ENCODE results near the gene SND1.

Gene SND1

DNA sequence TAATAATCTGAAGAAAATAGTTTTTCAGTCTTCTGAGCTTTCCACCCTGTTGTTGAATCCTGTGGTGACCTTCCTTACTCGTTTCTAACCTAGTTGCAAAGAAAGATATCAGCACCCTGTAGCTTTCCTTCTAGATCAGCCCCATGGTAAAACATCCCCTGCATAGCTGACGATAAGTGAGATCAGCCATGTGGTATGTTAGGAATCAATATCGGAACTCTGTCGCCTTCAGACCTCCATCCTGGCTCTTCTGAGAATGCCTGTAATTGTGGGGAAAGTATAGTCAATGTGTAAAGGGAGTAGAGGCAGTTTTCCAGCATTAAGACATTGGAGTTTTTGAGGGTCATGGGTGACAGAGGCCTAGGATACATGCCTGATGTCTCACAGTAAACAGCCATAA lies 227.4 kb downstream of the SND1 start:
- TF ChIP-seq, protein P1, sequence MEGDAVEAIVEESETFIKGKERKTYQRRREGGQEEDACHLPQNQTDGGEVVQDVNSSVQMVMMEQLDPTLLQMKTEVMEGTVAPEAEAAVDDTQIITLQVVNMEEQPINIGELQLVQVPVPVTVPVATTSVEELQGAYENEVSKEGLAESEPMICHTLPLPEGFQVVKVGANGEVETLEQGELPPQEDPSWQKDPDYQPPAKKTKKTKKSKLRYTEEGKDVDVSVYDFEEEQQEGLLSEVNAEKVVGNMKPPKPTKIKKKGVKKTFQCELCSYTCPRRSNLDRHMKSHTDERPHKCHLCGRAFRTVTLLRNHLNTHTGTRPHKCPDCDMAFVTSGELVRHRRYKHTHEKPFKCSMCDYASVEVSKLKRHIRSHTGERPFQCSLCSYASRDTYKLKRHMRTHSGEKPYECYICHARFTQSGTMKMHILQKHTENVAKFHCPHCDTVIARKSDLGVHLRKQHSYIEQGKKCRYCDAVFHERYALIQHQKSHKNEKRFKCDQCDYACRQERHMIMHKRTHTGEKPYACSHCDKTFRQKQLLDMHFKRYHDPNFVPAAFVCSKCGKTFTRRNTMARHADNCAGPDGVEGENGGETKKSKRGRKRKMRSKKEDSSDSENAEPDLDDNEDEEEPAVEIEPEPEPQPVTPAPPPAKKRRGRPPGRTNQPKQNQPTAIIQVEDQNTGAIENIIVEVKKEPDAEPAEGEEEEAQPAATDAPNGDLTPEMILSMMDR (IDR thresholded peaks at IDR 0.05; ENCODE audit: extremely low read depth, missing control alignments): no peak
- no peak for DNase-seq (ENCODE audit: low spot score)

DNA sequence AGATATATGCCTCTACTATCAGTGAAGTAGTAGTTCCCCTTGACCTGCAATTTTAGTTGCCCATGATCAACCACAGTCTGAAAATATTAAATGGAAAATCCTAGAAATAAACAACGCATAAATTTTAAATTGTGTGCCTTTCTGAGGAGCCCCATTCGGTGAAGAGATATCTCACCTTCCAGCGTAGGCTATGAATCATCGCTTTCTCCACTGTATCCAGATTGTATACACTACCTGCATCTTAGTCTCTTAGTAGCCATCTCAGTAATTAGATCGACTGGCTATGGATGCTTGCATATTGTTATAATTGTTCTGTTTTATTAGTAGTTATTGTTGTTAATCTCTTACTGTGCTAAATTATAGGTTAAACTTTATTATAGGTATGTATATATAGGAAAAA lies 227.9 kb downstream of the SND1 start:
- TF ChIP-seq, protein P1 (IDR thresholded peaks at IDR 0.05; ENCODE audit: extremely low read depth, missing control alignments): no peak
- no peak for DNase-seq (ENCODE audit: low spot score)

DNA sequence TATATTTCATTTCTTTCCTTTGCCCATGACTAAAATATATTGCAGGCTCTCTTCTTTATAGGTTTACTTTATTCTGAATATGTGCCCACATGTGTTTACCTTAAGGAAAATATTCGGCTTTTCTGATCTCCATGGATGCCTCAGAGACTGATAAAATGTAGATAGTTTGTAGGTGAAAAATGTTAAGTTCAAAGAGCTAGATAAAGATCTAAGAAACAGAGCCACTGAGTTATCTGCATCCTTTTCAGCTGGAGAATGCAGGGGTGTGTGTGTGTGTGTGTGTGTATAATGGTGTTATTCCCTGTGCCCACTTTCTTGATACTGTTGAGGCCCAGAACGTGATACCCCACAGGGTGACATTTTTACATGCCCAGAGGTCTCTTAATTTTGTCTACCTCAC lies 228.5 kb downstream of the SND1 start:
- TF ChIP-seq, protein P1 (IDR thresholded peaks at IDR 0.05; ENCODE audit: extremely low read depth, missing control alignments): no peak
- no peak for DNase-seq (ENCODE audit: low spot score)

DNA sequence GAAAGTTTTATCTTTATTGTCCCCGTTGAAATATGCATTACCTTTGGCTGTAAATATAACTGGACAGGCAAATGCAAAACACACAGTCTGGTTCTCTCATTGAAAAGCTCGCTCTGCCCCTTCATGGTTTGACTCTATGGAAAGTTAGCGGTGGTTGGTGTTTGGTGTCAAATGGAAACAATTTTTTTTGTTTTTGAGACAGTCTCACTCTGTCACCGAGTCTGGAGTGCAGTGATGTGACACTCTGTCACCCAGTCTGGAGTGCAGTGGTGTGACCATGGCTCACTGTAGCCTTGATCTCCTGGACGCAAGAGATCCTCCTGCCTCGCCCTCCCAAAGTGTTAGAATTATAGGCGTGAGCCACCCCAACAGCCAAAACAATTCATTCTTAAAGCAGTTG lies 229.6 kb downstream of the SND1 start:
- no peak for DNase-seq (ENCODE audit: low spot score)
- TF ChIP-seq, protein P1 (IDR thresholded peaks at IDR 0.05; ENCODE audit: extremely low read depth, missing control alignments): no peak

DNA sequence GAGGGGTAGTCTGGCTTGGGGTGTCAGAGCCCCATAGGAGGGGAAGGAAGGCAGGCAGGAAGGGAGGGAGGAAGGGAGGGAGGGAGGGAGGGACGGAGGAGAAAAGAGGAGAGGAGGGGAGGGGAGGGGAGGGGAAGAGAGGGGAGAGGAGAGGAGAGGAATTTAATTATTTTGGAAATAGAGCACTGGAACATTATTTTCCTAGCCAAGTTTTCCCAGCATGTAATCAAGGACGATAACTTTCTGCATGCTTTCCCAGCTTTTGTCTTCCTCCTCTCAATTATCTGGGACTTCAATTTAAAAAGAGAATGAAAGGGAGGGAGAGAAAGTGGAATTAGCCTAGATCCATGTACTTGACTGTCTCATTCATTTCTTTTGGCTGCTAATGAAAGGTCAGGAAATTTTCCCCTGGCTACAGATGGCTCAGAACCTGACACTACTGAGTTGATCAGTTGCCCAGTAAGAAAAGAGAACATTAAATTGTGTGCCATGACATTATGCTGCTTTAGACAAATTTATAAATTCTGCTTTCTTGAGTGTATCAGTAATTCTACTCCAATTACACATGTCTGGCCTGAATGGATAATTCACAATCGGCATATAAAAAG lies 230.4 kb downstream of the SND1 start:
- TF ChIP-seq, protein P1 (IDR thresholded peaks at IDR 0.05; ENCODE audit: extremely low read depth, missing control alignments): no peak
- DNase-seq (ENCODE audit: low spot score): no peak

DNA sequence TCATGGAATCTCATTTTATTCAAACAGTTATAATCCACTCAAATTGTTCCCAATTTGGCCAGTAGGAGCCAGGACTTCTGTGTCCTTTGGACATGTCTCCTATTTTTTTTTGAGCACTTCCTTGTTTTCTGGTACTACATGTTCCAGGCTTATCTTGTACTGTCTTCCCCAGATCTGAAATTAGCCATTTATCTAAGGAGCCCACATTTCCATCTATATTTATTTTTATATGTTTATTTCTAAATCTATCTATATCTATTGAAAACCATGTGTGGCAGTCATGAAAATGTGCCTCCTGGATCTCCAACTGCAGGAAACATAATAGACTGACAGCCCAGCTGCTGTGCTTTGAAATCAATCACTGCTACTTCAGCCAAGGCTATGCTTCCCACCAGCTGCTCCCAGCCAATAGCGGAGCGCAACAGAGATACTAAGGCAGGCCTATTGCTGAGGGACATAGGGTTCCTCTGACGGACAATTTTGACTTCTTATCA lies 232.1 kb downstream of the SND1 start:
- TF ChIP-seq, protein P1 (IDR thresholded peaks at IDR 0.05; ENCODE audit: extremely low read depth, missing control alignments): no peak
- no peak for DNase-seq (ENCODE audit: low spot score)

DNA sequence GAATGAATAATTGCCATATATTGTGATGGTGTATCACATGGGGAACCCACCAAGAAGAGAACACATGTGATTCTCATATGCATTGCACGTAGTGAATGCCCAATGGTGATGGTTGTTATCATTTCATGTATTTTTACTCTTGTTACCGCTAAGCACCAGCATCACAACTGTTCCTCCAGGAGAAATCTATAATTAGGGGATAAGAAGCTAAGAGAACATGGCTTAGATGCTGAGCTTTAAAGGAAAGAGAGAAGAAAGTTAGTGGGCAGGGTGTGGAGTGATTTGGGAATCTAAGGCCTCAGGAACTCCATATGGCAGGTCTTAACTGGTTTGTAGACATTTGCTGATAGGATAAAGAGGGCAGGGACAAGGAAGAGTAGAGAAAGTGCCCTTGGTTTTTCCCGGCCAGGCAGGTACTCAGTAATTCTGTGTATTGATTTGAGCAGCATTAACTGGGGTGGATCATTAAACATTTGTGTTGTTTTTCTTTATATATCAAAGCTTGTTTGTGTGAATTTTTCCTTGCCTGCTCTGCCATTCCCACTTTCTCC lies 233.3 kb downstream of the SND1 start:
- DNase-seq (ENCODE audit: low spot score): no peak
- TF ChIP-seq, protein P1 (IDR thresholded peaks at IDR 0.05; ENCODE audit: extremely low read depth, missing control alignments): no peak

Measured in GM20000 (cell line).